ENCODE data around the gene CD84. TPM values are rescaled to one million over a fixed set of nuclear protein-coding genes. Genes with fewer than 3 reads are reported as not detected.
A peak's percentile ranks its signal among the peaks of the same experiment; 100 is the strongest.

Gene CD84
- total and polyA plus RNA-seq, 12 donors, result 1.0 to 29.9 (median 12.4) TPM

- intact Hi-C loops (cut with DNase I), result loop anchor here in 1 of 2 donors (5.0 kb wide), 1 partner anchor 181 kb away; no protein-coding TSS in a partner anchor
- no peak overlapping the region for H3K4me3 ChIP-seq
- no peak for DNase-seq
- H3K36me3 ChIP-seq (replicated peaks in 1 of 2), result no peaks in the 10 kb centered on the region
- H3K9me3 ChIP-seq (replicated peaks in 1 of 3), result no peaks in the 10 kb centered on the region
- H3K4me1 ChIP-seq (replicated peaks in 1 of 2), result no peaks in the 10 kb centered on the region
- 34 to 44% (median 38%) methylated on average over 2 of the region's 2 CpGs for WGBS, 4 donors
- peaks cover 6% of the 10 kb centered on the region for H3K27me3 ChIP-seq
- no peak overlapping the region for H3K27ac ChIP-seq
- no peak for TF ChIP-seq CTCF (IDR thresholded peaks at IDR 0.05)
- no peak for TF ChIP-seq POLR2A (IDR thresholded peaks at IDR 0.05)
Measured at GRCh38 chr1:160608514-160608913, 29.2 kb upstream of the CD84 start.

- no peak for DNase-seq
- intact Hi-C loops (cut with DNase I), result loop anchor here in 1 of 2 donors (5.0 kb wide), 1 partner anchor 181 kb away; no protein-coding TSS in a partner anchor
- Histone ChIP-seq H3K27me3 (peaks cover 6% of the 10 kb centered on the region), H3K9me3 (replicated peaks in 1 of 3) (no peaks in the 10 kb centered on the region), H3K4me3 (no peak overlapping the region), H3K4me1 (replicated peaks in 1 of 2) (no peaks in the 10 kb centered on the region), H3K27ac (no peak overlapping the region), H3K36me3 (replicated peaks in 1 of 2) (no peaks in the 10 kb centered on the region)
- 61 to 68% (median 63%) methylated on average over 6 of the region's 6 CpGs for WGBS, 4 donors
- TF ChIP-seq CTCF (IDR thresholded peaks at IDR 0.05) (no peak), POLR2A (IDR thresholded peaks at IDR 0.05) (no peak)
Measured at GRCh38 chr1:160608057-160608456, 28.8 kb upstream of the CD84 start.

GRCh38 chr1:160607672-160608032 lies 28.4 kb upstream of the CD84 start:
- Histone ChIP-seq H3K27me3 (peaks cover 6% of the 10 kb centered on the region), H3K4me3 (no peak overlapping the region), H3K27ac (no peak overlapping the region), H3K36me3 (replicated peaks in 1 of 2) (no peaks in the 10 kb centered on the region), H3K9me3 (replicated peaks in 1 of 3) (no peaks in the 10 kb centered on the region), H3K4me1 (replicated peaks in 1 of 2) (no peaks in the 10 kb centered on the region)
- TF ChIP-seq POLR2A (IDR thresholded peaks at IDR 0.05), result no peak
- 75 to 100% (median 79%) methylated on average over 1 of the region's 1 CpG; no CpG with 5 or more reads in 1 of the 4 donors for whole genome bisulfite sequencing, 4 donors
- no peak for DNase-seq
- intact Hi-C loops (cut with DNase I), result loop anchor here in 1 of 2 donors (5.0 kb wide), 1 partner anchor 180 kb away; no protein-coding TSS in a partner anchor

GRCh38 chr1:160607011-160607671 lies 27.8 kb upstream of the CD84 start:
- 33 to 36% (median 35%) methylated on average over 3 of the region's 3 CpGs for WGBS, 4 donors
- DNase-seq, result peak; percentile 27 to 70 (median 45)

More at GRCh38 chr1:160607011-160607671, 27.8 kb upstream of the CD84 start:
- H3K36me3 ChIP-seq (replicated peaks in 1 of 2), result no peaks in the 10 kb centered on the region
- intact Hi-C loops (cut with DNase I), result loop anchor here in 1 of 2 donors (5.0 kb wide), 1 partner anchor 180 kb away; no protein-coding TSS in a partner anchor
- H3K27me3 ChIP-seq, result peaks cover 3% of the 10 kb centered on the region
- H3K4me1 ChIP-seq (replicated peaks in 1 of 2), result no peaks in the 10 kb centered on the region
- no peak overlapping the region for H3K27ac ChIP-seq
- TF ChIP-seq CTCF (IDR thresholded peaks at IDR 0.05) (peak; percentile 32 to 67 (median 62)), POLR2A (IDR thresholded peaks at IDR 0.05) (no peak)
- H3K9me3 ChIP-seq (replicated peaks in 1 of 3), result no peaks in the 10 kb centered on the region
- no peak overlapping the region for H3K4me3 ChIP-seq

Measured in adrenal gland (tissue), 12 donors.